HG02759 (cell line): ENCODE results near the gene ABI3BP.

Experiments
- ATAC-seq: cut with Tn5 transposase; IDR thresholded peaks from one replicate; pipeline ENCODE4 v1.9.1; 2021; ENCODE audit warnings: mild to moderate bottlenecking, moderate library complexity; ENCODE audit not compliant: unreplicated experiment

Gene ABI3BP

GRCh38 chr3:100988080-100988479, 5.1 kb downstream of the ABI3BP start:
- ATAC-seq = no peak

- ATAC-seq = no peak
Observed at GRCh38 chr3:100984308-100984707, 8.9 kb downstream of the ABI3BP start.

GRCh38 chr3:100982710-100983109, 10.5 kb downstream of the ABI3BP start:
- ATAC-seq = no peak

- no peak for ATAC-seq
Observed at GRCh38 chr3:100981164-100981911, 11.9 kb downstream of the ABI3BP start.

- no peak for ATAC-seq
Observed at GRCh38 chr3:100978011-100978659, 15.1 kb downstream of the ABI3BP start.

GRCh38 chr3:100976611-100977010, 16.6 kb downstream of the ABI3BP start:
- ATAC-seq = no peak

GRCh38 chr3:100975714-100976113, 17.5 kb downstream of the ABI3BP start:
- ATAC-seq = no peak

- no peak for ATAC-seq
Observed at GRCh38 chr3:100973594-100973993, 19.6 kb downstream of the ABI3BP start.

DNA sequence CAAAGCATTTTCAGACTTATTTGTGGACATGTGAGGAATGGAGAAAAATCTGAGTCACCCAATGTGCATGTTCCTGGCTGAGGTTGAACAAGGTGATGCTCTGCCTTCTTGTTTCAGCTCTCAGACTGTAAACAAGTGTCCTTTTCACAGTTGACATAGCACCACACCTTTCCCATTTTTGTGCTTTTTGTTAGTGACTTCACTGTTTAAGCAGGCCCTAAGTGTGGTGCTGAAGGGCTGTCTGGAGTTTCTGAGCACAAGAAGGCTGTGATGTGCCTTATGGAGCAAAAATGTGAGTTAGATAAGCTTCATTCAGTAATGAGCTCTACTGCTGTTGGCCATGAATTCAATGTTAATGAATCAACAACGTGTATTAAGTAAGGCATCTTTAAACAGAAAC, 20.4 kb downstream of the ABI3BP start:
- no peak for ATAC-seq

GRCh38 chr3:100972301-100972844, 20.8 kb downstream of the ABI3BP start:
- ATAC-seq = no peak

GRCh38 chr3:100971798-100972197, 21.4 kb downstream of the ABI3BP start:
- no peak for ATAC-seq

GRCh38 chr3:100970477-100970990, 22.7 kb downstream of the ABI3BP start:
- ATAC-seq = no peak

DNA sequence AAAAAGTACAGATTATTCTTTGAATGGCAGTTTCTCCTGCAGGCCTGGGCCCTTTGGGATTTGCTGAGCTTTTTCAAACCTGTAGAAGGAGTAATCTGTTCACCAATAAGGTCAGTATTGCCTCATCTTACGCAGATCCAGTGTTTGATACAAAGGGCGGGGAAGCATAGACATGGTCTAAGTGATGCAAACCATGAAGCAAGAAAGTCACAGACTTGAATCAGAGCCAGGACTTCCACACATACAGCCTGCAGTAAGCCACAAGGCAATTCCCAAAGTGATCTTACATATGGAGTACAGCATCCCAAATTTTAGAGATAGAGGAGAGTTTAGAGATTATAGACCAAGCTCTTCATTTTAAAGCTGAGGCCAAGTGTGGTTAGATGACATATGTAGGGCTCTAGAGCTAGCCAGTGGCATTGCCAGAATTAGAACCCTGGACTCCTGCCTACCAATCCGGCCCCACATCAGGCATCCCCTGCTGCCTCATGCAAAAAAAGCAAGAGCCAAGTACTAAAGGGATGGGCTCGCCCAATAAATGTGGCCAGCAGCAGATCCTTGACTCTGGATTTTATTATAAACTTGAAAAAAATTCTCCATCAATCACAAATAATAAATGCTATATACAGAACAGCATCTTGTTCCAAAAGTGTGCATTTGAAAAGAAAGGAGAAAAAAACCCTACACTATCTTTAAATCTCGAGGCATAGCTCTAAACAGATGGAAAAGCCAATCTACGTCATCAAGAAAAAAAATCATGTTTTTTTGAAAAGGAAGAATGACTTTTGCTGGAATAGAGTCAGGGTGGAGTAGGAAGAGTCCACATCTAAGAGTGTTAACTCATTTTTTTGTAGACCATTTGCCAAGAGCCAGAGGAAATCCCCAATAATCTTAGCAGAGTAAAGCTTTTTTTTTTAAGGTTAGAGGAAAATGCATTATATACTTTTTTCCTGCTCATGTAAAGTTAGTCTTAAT, 24.0 kb downstream of the ABI3BP start:
- no peak for ATAC-seq

- ATAC-seq = no peak
Observed at GRCh38 chr3:100966807-100967206, 26.4 kb downstream of the ABI3BP start.

DNA sequence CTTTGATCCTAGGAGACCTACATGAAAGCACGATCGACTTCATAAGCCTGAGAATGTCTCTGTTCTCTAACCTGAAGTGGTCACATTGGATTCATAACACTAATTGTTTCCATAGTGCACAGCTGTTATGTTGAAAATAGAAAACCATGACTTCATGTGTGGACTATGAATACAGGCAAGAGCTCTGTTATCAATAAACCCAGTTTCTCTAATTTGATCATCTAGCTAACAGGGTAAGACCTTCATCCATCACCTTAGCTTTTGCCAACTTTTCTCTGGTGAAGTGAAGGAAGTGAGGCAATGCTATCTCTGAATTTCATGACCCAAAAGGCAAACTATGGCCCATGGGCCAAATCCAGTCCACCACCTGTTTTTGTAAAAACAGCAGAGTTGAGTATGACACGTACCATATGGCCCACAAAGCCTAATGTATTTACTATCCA, 27.2 kb downstream of the ABI3BP start:
- ATAC-seq = no peak

DNA sequence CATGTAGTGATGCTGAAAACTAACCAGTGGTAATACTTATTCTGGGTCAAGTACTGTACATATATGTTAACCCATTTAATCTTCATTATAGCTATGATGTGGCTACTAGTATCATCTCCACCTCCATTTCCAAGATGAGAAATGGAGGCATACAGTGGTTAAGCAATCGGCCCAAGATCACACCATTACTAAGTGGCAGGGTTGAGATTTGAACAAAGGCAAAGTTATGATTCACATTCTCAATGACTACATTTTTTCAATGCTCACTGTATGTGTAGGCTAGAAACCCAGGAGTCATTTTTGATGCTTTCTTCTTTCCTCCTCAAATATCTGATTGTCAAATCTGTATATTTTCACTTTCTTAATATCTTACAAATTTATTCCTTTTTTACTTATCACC, 30.2 kb downstream of the ABI3BP start:
- ATAC-seq = no peak

DNA sequence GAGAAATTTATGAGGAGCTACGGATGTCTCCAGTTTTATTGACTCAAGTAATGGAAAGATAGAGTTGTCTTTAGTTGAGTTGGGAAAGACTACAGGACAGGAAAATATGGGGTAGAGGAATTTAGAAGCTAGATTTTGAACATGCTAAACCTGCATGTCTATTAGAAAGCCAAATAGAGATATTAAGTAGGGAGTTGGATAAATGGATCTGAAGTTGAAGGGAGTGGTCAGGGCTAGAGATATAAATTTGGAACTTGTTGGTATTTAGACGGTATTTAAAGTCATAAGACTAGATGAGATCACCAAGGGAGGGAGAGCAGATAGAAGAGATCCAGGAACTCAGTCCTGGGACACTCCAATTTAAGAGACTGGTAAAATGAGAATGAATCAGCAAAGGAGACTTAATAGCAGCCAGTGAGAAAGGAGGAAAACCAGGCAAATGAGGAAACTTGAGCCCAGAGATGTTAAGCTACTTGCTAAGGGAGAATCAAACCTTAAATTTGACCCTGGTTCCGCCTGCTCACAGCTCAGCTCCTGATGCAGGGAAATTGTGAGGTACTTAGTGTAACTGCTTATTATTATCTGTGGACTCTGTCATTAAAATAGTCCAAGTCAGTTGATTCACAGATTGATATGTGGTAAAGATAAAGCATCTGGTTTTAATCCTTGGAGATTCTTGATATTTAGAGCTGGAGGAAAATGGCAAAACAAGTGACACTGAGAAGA, 35.8 kb downstream of the ABI3BP start:
- ATAC-seq = no peak

- ATAC-seq = no peak
Observed at GRCh38 chr3:100956276-100956675, 36.9 kb downstream of the ABI3BP start.

GRCh38 chr3:100954990-100955389, 38.2 kb downstream of the ABI3BP start:
- no peak for ATAC-seq
